Activated naive CD4-positive, alpha-beta T cell treated with anti-CD3 and anti-CD28 coated beads, Interleukin-2, amount 50 U/mL, for 16 hours (primary cell): ENCODE measurements around the gene NR6A1.
A peak's percentile ranks its signal among the peaks of the same experiment; 100 is the strongest.

Experiments used
- DNase-seq: peaks from one replicate; pipeline ENCODE4 v3.0.0-alpha.2; 2020

NR6A1 gene

GRCh38 chr9:124557895-124558294 is 213.2 kb downstream of the NR6A1 start:
- DNase-seq = no peak

GRCh38 chr9:124555043-124555442 is 216.1 kb downstream of the NR6A1 start:
- DNase-seq = no peak

GRCh38 chr9:124553738-124554137 is 217.4 kb downstream of the NR6A1 start:
- no peak for DNase-seq

GRCh38 chr9:124552273-124552605 is 218.9 kb downstream of the NR6A1 start:
- no peak for DNase-seq

- peak; percentile 24 for DNase-seq
Observed at GRCh38 chr9:124551472-124552272, 219.4 kb downstream of the NR6A1 start.

GRCh38 chr9:124550072-124550471 is 221.0 kb downstream of the NR6A1 start:
- no peak for DNase-seq

GRCh38 chr9:124549016-124549415 is 222.1 kb downstream of the NR6A1 start:
- DNase-seq = no peak

GRCh38 chr9:124544535-124544934 is 226.6 kb downstream of the NR6A1 start:
- no peak for DNase-seq

- no peak for DNase-seq
Observed at GRCh38 chr9:124541824-124542223, 229.3 kb downstream of the NR6A1 start.

GRCh38 chr9:124537926-124538325 is 233.2 kb downstream of the NR6A1 start:
- DNase-seq = no peak

- no peak for DNase-seq
Observed at GRCh38 chr9:124535846-124536245, 235.3 kb downstream of the NR6A1 start.

GRCh38 chr9:124532897-124533296 is 238.2 kb downstream of the NR6A1 start:
- DNase-seq = no peak

GRCh38 chr9:124531115-124531514 is 240.0 kb downstream of the NR6A1 start:
- DNase-seq = no peak

- DNase-seq = no peak
Observed at GRCh38 chr9:124530246-124530645, 240.9 kb downstream of the NR6A1 start.

- DNase-seq = no peak
Observed at GRCh38 chr9:124527781-124528180, 243.3 kb downstream of the NR6A1 start.

- DNase-seq = no peak
Observed at GRCh38 chr9:124526174-124526573, 244.9 kb downstream of the NR6A1 start.

- no peak for DNase-seq
Observed at GRCh38 chr9:124522121-124523098, 248.7 kb downstream of the NR6A1 start.

- DNase-seq = no peak
Observed at GRCh38 chr9:124521142-124521541, 250.0 kb downstream of the NR6A1 start.

GRCh38 chr9:124520206-124520596 is 250.9 kb downstream of the NR6A1 start:
- no peak for DNase-seq

- DNase-seq = no peak
Observed at GRCh38 chr9:124518116-124518515, 253.0 kb downstream of the NR6A1 start.

GRCh38 chr9:124517600-124517999 is 253.5 kb downstream of the NR6A1 start:
- no peak for DNase-seq

- DNase-seq = no peak
Observed at GRCh38 chr9:124514874-124515273, 256.2 kb downstream of the NR6A1 start.

GRCh38 chr9:124514125-124514524 is 257.0 kb downstream of the NR6A1 start:
- no peak for DNase-seq

GRCh38 chr9:124513376-124513994 is 257.6 kb downstream of the NR6A1 start:
- no peak for DNase-seq
